NCI-H146 (cell line): ENCODE results near the gene TMCO4.
"Not testable (repeated sequence)": the region's sequence is repeated elsewhere in the genome, so short reads cannot be mapped to it uniquely, and the experiment has no call there.

Source experiments
- DNase-seq: peaks from one replicate; lab custom pipeline; 2025; lab: John Stamatoyannopoulos, UW

Gene TMCO4

GRCh38 chr1:19799230-19800075 lies at the start of gene TMCO4:
TSS of gene TMCO4 (minus strand) at chr1:19799916. CDS start at chr1:19780758, 19,158 bp downstream.
- peak; percentile 48 for DNase-seq

- not testable (repeated sequence) for DNase-seq
Observed at GRCh38 chr1:19849307-19849706, 49.6 kb upstream of the TMCO4 start.

- not testable (repeated sequence) for DNase-seq
Observed at GRCh38 chr1:19847334-19847733, 47.6 kb upstream of the TMCO4 start.

- no peak for DNase-seq
Observed at GRCh38 chr1:19846338-19846737, 46.6 kb upstream of the TMCO4 start.

- no peak for DNase-seq
Observed at GRCh38 chr1:19845555-19845954, 45.8 kb upstream of the TMCO4 start.

- DNase-seq = no peak
Observed at GRCh38 chr1:19844731-19845495, 45.2 kb upstream of the TMCO4 start.

- DNase-seq = no peak
Observed at GRCh38 chr1:19840228-19840627, 40.5 kb upstream of the TMCO4 start.

GRCh38 chr1:19837866-19838265 lies 38.1 kb upstream of the TMCO4 start:
- no peak for DNase-seq

- no peak for DNase-seq
Observed at GRCh38 chr1:19835578-19835977, 35.9 kb upstream of the TMCO4 start.

- no peak for DNase-seq
Observed at GRCh38 chr1:19831441-19831840, 31.7 kb upstream of the TMCO4 start.

GRCh38 chr1:19828546-19828945 lies 28.8 kb upstream of the TMCO4 start:
- DNase-seq = no peak

- peak; percentile 11 for DNase-seq
Observed at GRCh38 chr1:19825298-19825697, 25.6 kb upstream of the TMCO4 start.

GRCh38 chr1:19824541-19824940 lies 24.8 kb upstream of the TMCO4 start:
- no peak for DNase-seq

GRCh38 chr1:19824036-19824435 lies 24.3 kb upstream of the TMCO4 start:
- DNase-seq = no peak

- no peak for DNase-seq
Observed at GRCh38 chr1:19819701-19820100, 20.0 kb upstream of the TMCO4 start.

- DNase-seq = no peak
Observed at GRCh38 chr1:19818324-19818723, 18.6 kb upstream of the TMCO4 start.

- DNase-seq = no peak
Observed at GRCh38 chr1:19817160-19817559, 17.4 kb upstream of the TMCO4 start.

- not testable (repeated sequence) for DNase-seq
Observed at GRCh38 chr1:19816737-19817086, 17.0 kb upstream of the TMCO4 start.

- DNase-seq = peak; percentile 83
Observed at GRCh38 chr1:19815801-19816736, 16.4 kb upstream of the TMCO4 start.

- DNase-seq = peak; percentile 84
Observed at GRCh38 chr1:19814681-19815503, 15.2 kb upstream of the TMCO4 start, which contains the start of gene RNF186. TSS of gene RNF186 (minus strand) at chr1:19815283. CDS start at chr1:19815101, 182 bp downstream.

- DNase-seq = no peak
Observed at GRCh38 chr1:19814244-19814661, 14.5 kb upstream of the TMCO4 start.
